SK-N-SH (cell line): ENCODE measurements around the gene WDR64. TPM values are rescaled to one million over a fixed set of nuclear protein-coding genes. Genes with fewer than 3 reads are reported as not detected.

Experiments
- CTCF ChIA-PET: fragments of 300-600, 350-600 bp; formaldehyde crosslinking; extraction: SDS; loops from one replicate; lab custom pipeline; 2021; lab: Yijun Ruan, JAX
- POLR2A ChIA-PET: fragments of 350-600 bp; sonication (Branson Sonifier 250); formaldehyde crosslinking; extraction: SDS; loops from one replicate; lab custom pipeline; 2020; ENCODE audit warnings: antibody characterized with exemption, inconsistent platforms; lab: Yijun Ruan, JAX
- DNase-seq: peaks from one replicate; pipeline ENCODE4 v3.0.0; 2012
- H2AFZ ChIP-seq: fragments of 200-600 bp; sonication (generic); 2 replicates; pipeline ENCODE4 v1.8.1; 2016; ENCODE audit warnings: antibody characterized with exemption, mild to moderate bottlenecking, low read depth
- H3F3A ChIP-seq: fragments of 200-600 bp; sonication (generic); replicated peaks from 2 replicates; pipeline ENCODE3; 2016; ENCODE audit warnings: antibody characterized with exemption, mild to moderate bottlenecking; ENCODE audit not compliant: insufficient read depth
- H3K27ac ChIP-seq, 2 experiments: fragments of 200-500 bp in 1 of 2; fragments of 200-600 bp in 1 of 2; sonication (Bioruptor generic) in 1 of 2; sonication (generic), shearing (Covaris generic) in 1 of 2; 2 replicates each; pipeline versions ENCODE4 v1.5.1 to v1.6.1; 2014 to 2016; ENCODE audit warnings: low read depth in 2 of 2, inconsistent platforms in 1 of 2, low read length in 1 of 2, mild to moderate bottlenecking in 1 of 2, mixed read lengths in 1 of 2
- H3K27me3 ChIP-seq: fragments of 200-600 bp; sonication (generic), shearing (Covaris generic); 2 replicates; pipeline ENCODE4 v1.6.1; 2016; ENCODE audit warnings: mixed run types; ENCODE audit not compliant: insufficient read depth
- H3K36me3 ChIP-seq, 2 experiments: fragments of 200-500 bp in 1 of 2; fragments of 200-600 bp in 1 of 2; sonication (Bioruptor generic) in 1 of 2; sonication (generic) in 1 of 2; replicated peaks in 1 of 2; 2 replicates each; pipeline versions ENCODE3 to v1.5.1; 2014 to 2016; ENCODE audit warnings: low read length in 1 of 2, mild to moderate bottlenecking in 1 of 2; ENCODE audit not compliant: insufficient read depth in 2 of 2, control insufficient read depth in 1 of 2
- H3K4me1 ChIP-seq, 2 experiments: fragments of 200-500 bp in 1 of 2; fragments of 200-600 bp in 1 of 2; sonication (Bioruptor generic) in 1 of 2; sonication (generic), shearing (Covaris generic) in 1 of 2; 2 replicates each; pipeline versions ENCODE4 v1.5.1 to v1.6.1; 2014 to 2016; ENCODE audit warnings: low read depth in 1 of 2, low read length in 1 of 2, mixed run types in 1 of 2; ENCODE audit not compliant: insufficient read depth in 2 of 2, control insufficient read depth in 1 of 2
- H3K4me2 ChIP-seq: fragments of 200-600 bp; sonication (generic), shearing (Covaris generic); 2 replicates; pipeline ENCODE4 v1.6.1; 2017; ENCODE audit warnings: mixed run types
- H3K4me3 ChIP-seq, 2 experiments: fragments of 200-500 bp in 1 of 2; fragments of 200-600 bp in 1 of 2; sonication (Bioruptor generic) in 1 of 2; sonication (generic), shearing (Covaris generic) in 1 of 2; 2 replicates each; pipeline versions ENCODE4 v1.5.1 to v1.8.1; 2014 to 2016; ENCODE audit warnings: low read depth in 2 of 2, inconsistent platforms in 1 of 2, low read length in 1 of 2, mild to moderate bottlenecking in 1 of 2, mixed read lengths in 1 of 2, moderate library complexity in 1 of 2
- H3K79me2 ChIP-seq: fragments of 200-600 bp; sonication (generic); 2 replicates; pipeline ENCODE4 v1.8.1; 2017; ENCODE audit warnings: mild to moderate bottlenecking; ENCODE audit not compliant: insufficient read depth
- H3K9ac ChIP-seq: fragments of 200-600 bp; sonication (generic); 2 replicates; pipeline ENCODE4 v1.6.1; 2017; ENCODE audit warnings: mixed run types
- H3K9me2 ChIP-seq: fragments of 200-600 bp; sonication (generic); 2 replicates; pipeline ENCODE4 v1.6.1; 2017; ENCODE audit warnings: mixed run types
- H3K9me3 ChIP-seq: fragments of 200-600 bp; sonication (generic); 2 replicates; pipeline ENCODE4 v1.6.1; 2017; ENCODE audit warnings: mixed run types, mild to moderate bottlenecking, moderate library complexity
- H4K20me1 ChIP-seq: fragments of 200-600 bp; sonication (generic); 2 replicates; pipeline ENCODE4 v1.6.1; 2017; ENCODE audit warnings: mild to moderate bottlenecking, mixed run types; ENCODE audit not compliant: insufficient read depth
- ELF1 ChIP-seq: IDR thresholded peaks from 2 replicates; pipeline ENCODE4 v1.4.0; 2012
- EP300 ChIP-seq, 2 experiments: IDR thresholded peaks; 2 replicates each; pipeline versions ENCODE4 v1.4.0 to v1.6.1; 2012; ENCODE audit warnings: borderline replicate concordance in 1 of 2, low read depth in 1 of 2, low read length in 1 of 2
- FOXJ3 ChIP-seq: sonication (generic); formaldehyde crosslinking; IDR thresholded peaks from 2 replicates; pipeline ENCODE4 v1.5.1; 2020; ENCODE audit warnings: mild to moderate bottlenecking, missing genetic modification reagents
- FOXM1 ChIP-seq: IDR thresholded peaks from 2 replicates; pipeline ENCODE4 v1.4.0; 2012; ENCODE audit warnings: low read depth, mild to moderate bottlenecking
- MXI1 ChIP-seq: IDR thresholded peaks from 2 replicates; pipeline ENCODE4 v1.6.1; 2012; ENCODE audit warnings: mild to moderate bottlenecking, low read depth, low read length, improper control_type of control experiment
- NFIC ChIP-seq: IDR thresholded peaks from 2 replicates; pipeline ENCODE4 v1.4.0; 2012; ENCODE audit warnings: borderline replicate concordance
- NRF1 ChIP-seq: IDR thresholded peaks from 2 replicates; pipeline ENCODE4 v1.6.1; 2012; ENCODE audit warnings: low read depth, mild to moderate bottlenecking, low read length
- POLR2AphosphoS5 ChIP-seq: IDR thresholded peaks from 2 replicates; pipeline ENCODE4 v1.6.1; 2012; ENCODE audit warnings: low read depth, low read length
- RAD21 ChIP-seq: IDR thresholded peaks from 2 replicates; pipeline ENCODE4 v1.6.1; 2012; ENCODE audit warnings: mild to moderate bottlenecking, low read length
- RCOR1 ChIP-seq: fragments of 150-350 bp; IDR thresholded peaks from 2 replicates; pipeline ENCODE4 v1.6.1; 2017; ENCODE audit warnings: antibody characterized with exemption, low read length
- SIN3A ChIP-seq: IDR thresholded peaks from 2 replicates; pipeline ENCODE4 v1.6.1; 2012; ENCODE audit warnings: low read depth, mild to moderate bottlenecking, low read length, moderate library complexity, borderline replicate concordance
- TAF1 ChIP-seq: IDR thresholded peaks from 2 replicates; pipeline ENCODE4 v1.6.1; 2012; ENCODE audit warnings: low read depth, mild to moderate bottlenecking, low read length, moderate library complexity, borderline replicate concordance
- TEAD4 ChIP-seq: IDR thresholded peaks from 2 replicates; pipeline ENCODE4 v1.4.0; 2012; ENCODE audit warnings: mild to moderate bottlenecking, borderline replicate concordance; ENCODE audit not compliant: insufficient read depth
- YY1 ChIP-seq: IDR thresholded peaks from 2 replicates; pipeline ENCODE4 v1.4.0; 2012; ENCODE audit warnings: low read depth, mild to moderate bottlenecking
- WGBS: methylation state at CpG from one replicate; pipeline ENCODE4 v1.1.6; 2017; ENCODE audit warnings: low lambda C conversion rate; 5-methylcytosine and 5-hydroxymethylcytosine counted together
- polyA plus RNA-seq, 3 experiments: library from polyadenylated mRNA; depleted of rRNA; stranded (reverse); fragments of >200 nt; gene quantifications; 2 replicates each; pipeline ENCODE4 v1.2.3, GENCODE V29; 2012
- TF ChIP-seq, protein P1 (sequence below): IDR thresholded peaks from 2 replicates; pipeline ENCODE4 v1.6.1; 2012; ENCODE audit warnings: mild to moderate bottlenecking, low read depth, low read length, moderate library complexity
- TF ChIP-seq, protein P2 (sequence below): fragments of 150-350 bp; IDR thresholded peaks from 2 replicates; pipeline ENCODE4 v1.6.1; 2016; ENCODE audit warnings: mild to moderate bottlenecking, low read depth, low read length

The WDR64 gene
- polyA plus RNA-seq, 1 of the 3 experiments (the other 2 are of a cell fraction) = not detected

DNA sequence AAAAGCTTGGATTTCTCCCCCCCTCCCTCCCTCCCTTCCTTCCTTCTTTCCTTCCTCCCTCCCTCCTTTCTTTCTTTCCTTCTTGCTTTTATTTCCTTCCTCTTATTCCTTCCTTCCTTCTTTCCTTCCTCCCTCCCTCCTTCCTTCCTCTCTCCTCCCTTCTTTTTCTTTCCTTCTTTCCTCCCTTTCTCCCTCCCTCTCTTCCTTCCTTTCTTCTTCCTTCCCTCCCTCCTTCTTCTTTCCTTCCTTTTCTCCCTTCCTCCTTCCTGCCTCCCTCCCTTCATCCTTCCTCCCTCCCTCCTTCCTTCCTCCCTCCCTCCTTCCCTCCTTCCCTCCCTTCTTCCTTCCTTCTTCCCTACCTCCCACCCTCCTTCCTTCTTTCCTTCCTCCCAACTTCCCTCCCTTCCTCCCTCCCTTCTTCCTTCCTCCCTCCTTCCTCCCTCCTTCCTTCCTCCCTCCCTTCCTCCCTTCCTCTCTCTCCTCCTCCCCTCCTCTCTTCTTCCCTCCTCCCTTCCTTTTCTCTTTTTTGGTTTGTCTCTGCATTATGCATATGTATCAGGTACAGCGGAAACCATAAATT, 22.8 kb downstream of the WDR64 start:
- no peak overlapping the region for H2AFZ ChIP-seq
- H4K20me1 ChIP-seq = no peaks in the 10 kb centered on the region
- DNase-seq = no peak
- no peaks in the 10 kb centered on the region for H3K27me3 ChIP-seq
- H3K9ac ChIP-seq = no peak overlapping the region
- no peaks in the 10 kb centered on the region for H3K79me2 ChIP-seq
- no peaks in the 10 kb centered on the region for H3K9me3 ChIP-seq
- CTCF ChIA-PET = interaction anchor here (0.7 kb wide), 1 partner anchor 17 kb away, joined by 3 read pairs; no protein-coding TSS in a partner anchor
- peaks cover 0 to 2% of the 10 kb centered on the region in 2 experiments; a peak in 1 of 4 replicates for H3K4me1 ChIP-seq
- H3K4me2 ChIP-seq = no peak overlapping the region
- no peak for TF ChIP-seq POLR2AphosphoS5
- TF ChIP-seq FOXM1 = no peak
- no peak for TF ChIP-seq FOXJ3 (CRISPR knock-in tag)
- TF ChIP-seq, protein P1, sequence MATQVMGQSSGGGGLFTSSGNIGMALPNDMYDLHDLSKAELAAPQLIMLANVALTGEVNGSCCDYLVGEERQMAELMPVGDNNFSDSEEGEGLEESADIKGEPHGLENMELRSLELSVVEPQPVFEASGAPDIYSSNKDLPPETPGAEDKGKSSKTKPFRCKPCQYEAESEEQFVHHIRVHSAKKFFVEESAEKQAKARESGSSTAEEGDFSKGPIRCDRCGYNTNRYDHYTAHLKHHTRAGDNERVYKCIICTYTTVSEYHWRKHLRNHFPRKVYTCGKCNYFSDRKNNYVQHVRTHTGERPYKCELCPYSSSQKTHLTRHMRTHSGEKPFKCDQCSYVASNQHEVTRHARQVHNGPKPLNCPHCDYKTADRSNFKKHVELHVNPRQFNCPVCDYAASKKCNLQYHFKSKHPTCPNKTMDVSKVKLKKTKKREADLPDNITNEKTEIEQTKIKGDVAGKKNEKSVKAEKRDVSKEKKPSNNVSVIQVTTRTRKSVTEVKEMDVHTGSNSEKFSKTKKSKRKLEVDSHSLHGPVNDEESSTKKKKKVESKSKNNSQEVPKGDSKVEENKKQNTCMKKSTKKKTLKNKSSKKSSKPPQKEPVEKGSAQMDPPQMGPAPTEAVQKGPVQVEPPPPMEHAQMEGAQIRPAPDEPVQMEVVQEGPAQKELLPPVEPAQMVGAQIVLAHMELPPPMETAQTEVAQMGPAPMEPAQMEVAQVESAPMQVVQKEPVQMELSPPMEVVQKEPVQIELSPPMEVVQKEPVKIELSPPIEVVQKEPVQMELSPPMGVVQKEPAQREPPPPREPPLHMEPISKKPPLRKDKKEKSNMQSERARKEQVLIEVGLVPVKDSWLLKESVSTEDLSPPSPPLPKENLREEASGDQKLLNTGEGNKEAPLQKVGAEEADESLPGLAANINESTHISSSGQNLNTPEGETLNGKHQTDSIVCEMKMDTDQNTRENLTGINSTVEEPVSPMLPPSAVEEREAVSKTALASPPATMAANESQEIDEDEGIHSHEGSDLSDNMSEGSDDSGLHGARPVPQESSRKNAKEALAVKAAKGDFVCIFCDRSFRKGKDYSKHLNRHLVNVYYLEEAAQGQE = no peak
- TF ChIP-seq EP300 (IDR thresholded peaks at IDR 0.05; ENCODE audit: borderline replicate concordance in 1 of 2, low read depth in 1 of 2, low read length in 1 of 2) = no peak
- TF ChIP-seq NFIC = no peak
- TF ChIP-seq, protein P2, sequence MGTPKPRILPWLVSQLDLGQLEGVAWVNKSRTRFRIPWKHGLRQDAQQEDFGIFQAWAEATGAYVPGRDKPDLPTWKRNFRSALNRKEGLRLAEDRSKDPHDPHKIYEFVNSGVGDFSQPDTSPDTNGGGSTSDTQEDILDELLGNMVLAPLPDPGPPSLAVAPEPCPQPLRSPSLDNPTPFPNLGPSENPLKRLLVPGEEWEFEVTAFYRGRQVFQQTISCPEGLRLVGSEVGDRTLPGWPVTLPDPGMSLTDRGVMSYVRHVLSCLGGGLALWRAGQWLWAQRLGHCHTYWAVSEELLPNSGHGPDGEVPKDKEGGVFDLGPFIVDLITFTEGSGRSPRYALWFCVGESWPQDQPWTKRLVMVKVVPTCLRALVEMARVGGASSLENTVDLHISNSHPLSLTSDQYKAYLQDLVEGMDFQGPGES = no peak
- no peak for TF ChIP-seq TEAD4
- TF ChIP-seq YY1 = no peak
- TF ChIP-seq RCOR1 = no peak
- TF ChIP-seq RAD21 = no peak
- TF ChIP-seq TAF1 = no peak
- TF ChIP-seq SIN3A = no peak
- TF ChIP-seq ELF1 = no peak
- no peak for TF ChIP-seq NRF1
- TF ChIP-seq MXI1 = no peak
- no peak overlapping the region for H3K4me3 ChIP-seq
- no peaks in the 10 kb centered on the region for H3K36me3 ChIP-seq
- H3F3A ChIP-seq = no peaks in the 10 kb centered on the region
- no peak overlapping the region for H3K27ac ChIP-seq
- WGBS = 90% methylated on average over 1 of the region's 1 CpG
- POLR2A ChIA-PET = no interaction called here
- H3K9me2 ChIP-seq = no peaks in the 10 kb centered on the region
